H1 (cell line): Measurements from ENCODE around the gene TET2. TPM values are rescaled to one million over a fixed set of nuclear protein-coding genes. Genes with fewer than 3 reads are reported as not detected.

Experiments used
- CTCF ChIA-PET: fragments of 300-600 bp; sonication (Branson Sonifier 250); formaldehyde crosslinking; loops from one replicate; lab custom pipeline; 2021; ENCODE audit not compliant: partially characterized antibody; lab: Charles Lee
- POLR2A ChIA-PET: fragments of 300-600 bp; sonication (Branson Sonifier 250); formaldehyde crosslinking; loops from one replicate; lab custom pipeline; 2021; ENCODE audit warnings: inconsistent platforms; ENCODE audit not compliant: partially characterized antibody; lab: Charles Lee
- DNase-seq, 2 experiments: peaks; one replicate each; pipeline versions ENCODE4 v3.0.0 to v3.0.0-alpha.2; 2010 to 2022; ENCODE audit warnings: low spot score in 2 of 2, low read depth in 1 of 2, mixed read lengths in 1 of 2
- FAIRE-seq: peaks from 2 replicates; lab custom pipeline; 2011; peaks lifted over from hg19 to GRCh38; lab: Jason Lieb, UNC
- H2AFZ ChIP-seq: 2 replicates; pipeline ENCODE4 v1.8.1; 2012; ENCODE audit warnings: low read length, inconsistent platforms
- H2AK5ac ChIP-seq: 2 replicates; pipeline ENCODE4 v1.6.1; 2013; ENCODE audit warnings: low read depth, low read length
- H2BK120ac ChIP-seq: replicated peaks from 2 replicates; pipeline ENCODE3; 2013; ENCODE audit warnings: low read depth, low read length, inconsistent platforms
- H2BK12ac ChIP-seq: 2 replicates; pipeline ENCODE4 v1.6.1; 2013; ENCODE audit warnings: low read depth, low read length
- H2BK15ac ChIP-seq: 2 replicates; pipeline ENCODE4 v1.6.1; 2013; ENCODE audit warnings: low read length
- H2BK20ac ChIP-seq: 2 replicates; pipeline ENCODE4 v1.6.1; 2013; ENCODE audit warnings: low read length
- H2BK5ac ChIP-seq: 2 replicates; pipeline ENCODE4 v1.6.1; 2013; ENCODE audit warnings: low read depth, low read length
- H3K14ac ChIP-seq: 2 replicates; pipeline ENCODE4 v1.6.1; 2013; ENCODE audit warnings: inconsistent platforms; ENCODE audit not compliant: insufficient read length
- H3K18ac ChIP-seq: 2 replicates; pipeline ENCODE4 v1.6.1; 2013; ENCODE audit warnings: low read length; ENCODE audit errors: extremely low read depth
- H3K23ac ChIP-seq: 2 replicates; pipeline ENCODE4 v1.6.1; 2013; ENCODE audit warnings: inconsistent platforms; ENCODE audit not compliant: insufficient read length
- H3K23me2 ChIP-seq: 2 replicates; pipeline ENCODE4 v1.6.1; 2013; ENCODE audit warnings: low read depth, low read length
- H3K27ac ChIP-seq: 2 replicates; pipeline ENCODE4 v1.6.1; 2011; ENCODE audit warnings: low read depth, low read length, inconsistent platforms
- H3K27me3 ChIP-seq, 4 experiments: replicated peaks in 1 of 4; 1 replicate in 1 of 4; 2 replicates in 3 of 4; pipeline versions ENCODE4 v1.6.1 to v1.8.1; 2011 to 2013; ENCODE audit warnings: low read length in 3 of 4, mild to moderate bottlenecking in 3 of 4, inconsistent platforms in 2 of 4, mixed read lengths in 2 of 4, moderate library complexity in 1 of 4; ENCODE audit not compliant: control insufficient read depth in 3 of 4, insufficient read depth in 3 of 4; ENCODE audit errors: extremely low read depth in 1 of 4
- H3K36me3 ChIP-seq, 4 experiments: 2 replicates each; pipeline versions ENCODE4 v1.6.1 to v1.8.1; 2011 to 2013; ENCODE audit warnings: mild to moderate bottlenecking in 4 of 4, low read length in 3 of 4, moderate library complexity in 2 of 4, control low read depth in 1 of 4, inconsistent platforms in 1 of 4; ENCODE audit not compliant: insufficient read depth in 4 of 4, control insufficient read depth in 2 of 4
- H3K4ac ChIP-seq: replicated peaks from 2 replicates; pipeline ENCODE3; 2013; ENCODE audit warnings: low read length, low read depth, mixed read lengths, inconsistent platforms; ENCODE audit not compliant: insufficient read length
- H3K4me1 ChIP-seq, 4 experiments: replicated peaks in 1 of 4; 1 replicate in 1 of 4; 2 replicates in 3 of 4; pipeline versions ENCODE4 v1.6.1 to v1.8.1; 2011 to 2013; ENCODE audit warnings: low read length in 3 of 4, inconsistent platforms in 2 of 4, mixed read lengths in 1 of 4; ENCODE audit not compliant: insufficient read depth in 4 of 4, control insufficient read depth in 3 of 4
- H3K4me2 ChIP-seq, 2 experiments: 2 replicates each; pipeline versions ENCODE4 v1.6.1 to v1.8.1; 2011 to 2013; ENCODE audit warnings: low read depth in 2 of 2, low read length in 2 of 2, control low read depth in 1 of 2, inconsistent platforms in 1 of 2, mild to moderate bottlenecking in 1 of 2; ENCODE audit not compliant: insufficient read depth in 1 of 2
- H3K4me3 ChIP-seq, 4 experiments: fragments of 200-600, 300-600 bp in 1 of 4; sonication (generic), shearing (Covaris generic), sonication (Bioruptor Twin) in 1 of 4; 2 replicates each; pipeline versions ENCODE4 v1.5.1 to v1.8.1; 2011 to 2016; ENCODE audit warnings: low read length in 4 of 4, low read depth in 3 of 4, control low read depth in 2 of 4, inconsistent platforms in 2 of 4, mild to moderate bottlenecking in 2 of 4, mixed read lengths in 1 of 4, moderate library complexity in 1 of 4; ENCODE audit not compliant: insufficient read depth in 2 of 4; ENCODE audit errors: extremely low read depth in 1 of 4
- H3K56ac ChIP-seq: replicated peaks from 2 replicates; pipeline ENCODE3; 2013; ENCODE audit warnings: low read depth, mild to moderate bottlenecking, mixed read lengths, low read length, inconsistent platforms; ENCODE audit not compliant: insufficient read length
- H3K79me1 ChIP-seq: 2 replicates; pipeline ENCODE4 v1.6.1; 2013; ENCODE audit warnings: low read depth, low read length, control low read depth
- H3K79me2 ChIP-seq, 2 experiments: 2 replicates each; pipeline versions ENCODE4 v1.6.1 to v1.8.1; 2012 to 2013; ENCODE audit warnings: low read length in 2 of 2, mild to moderate bottlenecking in 2 of 2, inconsistent platforms in 1 of 2; ENCODE audit not compliant: insufficient read depth in 2 of 2, control insufficient read depth in 1 of 2
- H3K9ac ChIP-seq, 4 experiments: replicated peaks in 1 of 4; 1 replicate in 1 of 4; 2 replicates in 3 of 4; pipeline versions ENCODE4 v1.6.1 to v1.8.1; 2011 to 2013; ENCODE audit warnings: low read depth in 3 of 4, low read length in 3 of 4, control low read depth in 2 of 4, mild to moderate bottlenecking in 2 of 4, moderate library complexity in 2 of 4, inconsistent platforms in 1 of 4; ENCODE audit errors: extremely low read depth in 1 of 4
- H3K9me3 ChIP-seq, 2 experiments: 2 replicates each; pipeline versions ENCODE4 v1.6.1 to v1.8.1; 2012 to 2013; ENCODE audit warnings: mild to moderate bottlenecking in 2 of 2, moderate library complexity in 2 of 2, control low read depth in 1 of 2, inconsistent platforms in 1 of 2, low read depth in 1 of 2, low read length in 1 of 2, mixed read lengths in 1 of 2; ENCODE audit not compliant: insufficient read depth in 2 of 2
- H4K20me1 ChIP-seq, 2 experiments: replicated peaks in 1 of 2; 2 replicates each; pipeline versions ENCODE3 to v1.8.1; 2011 to 2013; ENCODE audit warnings: inconsistent platforms in 2 of 2, low read length in 2 of 2, mild to moderate bottlenecking in 1 of 2; ENCODE audit not compliant: insufficient read depth in 2 of 2, control insufficient read depth in 1 of 2
- H4K5ac ChIP-seq: 2 replicates; pipeline ENCODE4 v1.6.1; 2013; ENCODE audit warnings: low read length, low read depth, mixed read lengths, inconsistent platforms; ENCODE audit not compliant: insufficient read length
- H4K8ac ChIP-seq: 2 replicates; pipeline ENCODE4 v1.8.0; 2013; ENCODE audit warnings: mild to moderate bottlenecking, moderate library complexity, low read length, inconsistent platforms; ENCODE audit not compliant: insufficient read depth; ENCODE audit errors: extremely low read depth
- H4K91ac ChIP-seq: replicated peaks from 2 replicates; pipeline ENCODE3; 2013; ENCODE audit warnings: low read length, mixed read lengths, inconsistent platforms; ENCODE audit not compliant: insufficient read length
- EGR1 ChIP-seq: IDR thresholded peaks from 2 replicates; pipeline ENCODE4 v1.6.1; 2011; ENCODE audit warnings: low read depth, low read length, borderline replicate concordance
- WGBS, 2 experiments: shearing (Covaris generic) in 1 of 2; methylation state at CpG; one replicate each; pipeline versions ENCODE4 v1.1.6 to v1.1.7; 2013 to 2015; ENCODE audit warnings: low lambda C conversion rate in 2 of 2, mixed read lengths in 2 of 2, inconsistent platforms in 1 of 2, low coverage in 1 of 2, missing lambda C conversion rate in 1 of 2; ENCODE audit not compliant: insufficient replicate concordance in 2 of 2, insufficient coverage in 1 of 2, insufficient read length in 1 of 2; ENCODE audit errors: extremely low coverage in 1 of 2, missing lambda C conversion rate in 1 of 2; 5-methylcytosine and 5-hydroxymethylcytosine counted together
- polyA plus RNA-seq, 7 experiments: library from polyadenylated mRNA; depleted of rRNA in 3 of 7; stranded (reverse) in 5 of 7; unstranded in 2 of 7; fragments of >200 nt in 5 of 7; fragments of 200-250 nt in 2 of 7; gene quantifications; 1 replicate in 5 of 7; 2 replicates in 1 of 7; 4 replicates in 1 of 7; pipeline versions ENCODE4 v1.2.1 to v1.2.3, GENCODE V29; 2011 to 2013; ENCODE audit warnings: missing spikeins in 2 of 7, mixed read lengths in 2 of 7
- total RNA-seq: library from RNA; stranded (reverse); fragmentation: NEBNext Ultra II Directional; extraction: Animal tissue kit (Norgen Biotek cat#: 25700); gene quantifications from 2 replicates; pipeline ENCODE4 v1.2.1, GENCODE V29; 2021

Gene TET2
- total and polyA plus RNA-seq, 2 of the 8 experiments (the other 6 are each of a cell fraction or from before 2014, with no cell fraction given), result 1.0 to 2.6 TPM

DNA sequence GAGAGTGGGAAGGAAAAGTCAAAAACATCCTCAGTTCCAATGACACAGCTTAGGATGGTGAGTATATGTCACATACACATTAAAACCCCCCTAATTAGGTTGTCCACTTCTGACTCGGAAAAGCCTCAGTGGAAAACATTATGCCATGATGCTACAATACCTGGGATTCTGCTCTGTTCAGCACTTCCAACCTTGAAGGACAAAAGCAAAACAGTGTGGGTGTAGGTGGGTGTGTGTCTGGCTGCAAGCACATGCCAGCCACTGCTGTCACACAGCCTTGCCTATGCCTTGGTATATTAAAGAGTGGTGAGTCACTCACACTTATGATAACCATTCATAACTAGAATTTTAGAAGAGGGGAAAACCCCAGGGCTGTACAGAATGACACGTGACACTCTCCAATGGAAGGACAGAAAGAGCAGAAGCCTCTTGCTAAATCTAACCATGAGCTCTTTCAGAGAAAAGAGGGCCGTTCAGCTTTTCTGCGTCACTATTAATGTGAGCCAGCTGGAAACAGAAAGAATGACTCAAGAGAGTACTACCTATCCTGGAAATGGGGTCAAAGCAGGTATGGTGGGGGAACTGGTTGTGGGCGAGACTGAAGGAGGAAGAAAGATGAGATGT, 159.6 kb downstream of the TET2 start:
- no peak overlapping the region for H3K4ac ChIP-seq
- no peak overlapping the region for H3K4me2 ChIP-seq
- H3K79me2 ChIP-seq, result no peaks in the 10 kb centered on the region
- WGBS, 2 experiments, result 89% methylated on average over 5 of the region's 5 CpGs; no CpG with 5 or more reads in 1 of the 2 experiments
- H3K4me3 ChIP-seq, result no peak overlapping the region
- 0 out of 4 replicates have a peak, but pooled peaks cover 4 to 5% of the 10 kb centered on the region in 2 experiments for H3K9me3 ChIP-seq
- no peak overlapping the region for H3K56ac ChIP-seq
- H3K23me2 ChIP-seq, result no peaks in the 10 kb centered on the region
- CTCF ChIA-PET, result no interaction called here
- H2AK5ac ChIP-seq, result no peak overlapping the region
- no peak overlapping the region for H3K9ac ChIP-seq
- no peak overlapping the region for H3K18ac ChIP-seq
- H4K91ac ChIP-seq, result no peak overlapping the region
- H4K8ac ChIP-seq, result no peak overlapping the region
- peaks cover 0 to 1% (median 0%) of the 10 kb centered on the region in 4 experiments; a peak in 1 of 7 replicates for H3K27me3 ChIP-seq
- no peaks in the 10 kb centered on the region for H4K20me1 ChIP-seq
- no peak overlapping the region for H2BK15ac ChIP-seq
- H2AFZ ChIP-seq, result no peak overlapping the region
- no peaks in the 10 kb centered on the region for H3K79me1 ChIP-seq
- no peak overlapping the region for H3K27ac ChIP-seq
- no peak for FAIRE-seq
- no peak overlapping the region for H4K5ac ChIP-seq
- no peak overlapping the region for H2BK5ac ChIP-seq
- POLR2A ChIA-PET, result no interaction called here
- H3K4me1 ChIP-seq, result no peaks in the 10 kb centered on the region
- H3K36me3 ChIP-seq, result no peaks in the 10 kb centered on the region
- no peak overlapping the region for H3K14ac ChIP-seq
- H2BK120ac ChIP-seq, result no peak overlapping the region
- no peak overlapping the region for H2BK12ac ChIP-seq
- no peak for DNase-seq
- no peak overlapping the region for H2BK20ac ChIP-seq
- no peak overlapping the region for H3K23ac ChIP-seq
- no peak for TF ChIP-seq EGR1
